GM21717 (cell line): ENCODE results near the gene ROBO4.
A peak's percentile ranks its signal among the peaks of the same experiment; 100 is the strongest.

Experiments
- ATAC-seq: cut with Tn5 transposase; IDR thresholded peaks from one replicate; pipeline ENCODE4 v1.9.1; 2021; ENCODE audit warnings: mild to moderate bottlenecking, moderate library complexity; ENCODE audit not compliant: unreplicated experiment

Gene ROBO4

DNA sequence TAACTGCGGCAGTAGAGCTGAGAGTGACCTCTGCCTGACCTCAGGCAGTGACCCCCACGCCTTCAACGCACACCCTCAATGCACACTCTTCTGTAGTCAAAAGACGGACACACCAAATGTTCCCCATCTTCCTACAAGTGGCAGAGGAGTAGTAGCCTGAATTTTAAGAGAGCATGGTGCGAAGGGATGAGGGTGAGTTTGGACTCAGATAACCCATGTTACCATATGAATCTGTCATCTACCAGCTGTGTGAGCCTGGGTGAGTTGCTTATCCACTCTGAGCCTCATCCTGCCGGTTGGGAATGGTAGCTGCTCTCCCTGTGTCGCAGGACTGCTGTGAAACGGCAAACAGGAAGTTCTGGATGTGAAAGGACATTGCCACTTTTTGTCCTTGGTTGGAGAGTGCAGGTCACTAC is 53.0 kb downstream of the ROBO4 start:
- ATAC-seq = no peak

- ATAC-seq = no peak
Measured at GRCh38 chr11:124843616-124843910, 54.1 kb downstream of the ROBO4 start.

- ATAC-seq = no peak
Measured at GRCh38 chr11:124842305-124842704, 55.4 kb downstream of the ROBO4 start.

DNA sequence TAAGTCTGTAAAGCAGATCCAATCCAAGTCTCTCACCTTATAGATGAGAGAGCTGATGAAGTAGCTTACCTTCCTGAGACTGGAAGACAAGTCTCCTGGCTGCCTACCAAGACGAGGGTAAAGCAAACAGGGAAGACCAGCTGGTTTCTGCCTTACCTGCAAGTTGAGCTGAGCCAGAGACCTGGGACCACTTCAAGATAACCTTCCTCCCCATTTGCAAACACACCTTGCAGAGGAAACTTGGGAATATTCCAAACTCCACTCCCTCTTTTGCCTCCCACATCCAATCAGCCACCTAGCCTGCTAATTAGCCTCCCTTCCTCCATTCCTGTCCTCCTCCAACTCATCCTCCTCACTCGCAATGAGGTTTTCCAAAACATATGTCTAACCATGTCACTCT is 55.8 kb downstream of the ROBO4 start:
- ATAC-seq = no peak

DNA sequence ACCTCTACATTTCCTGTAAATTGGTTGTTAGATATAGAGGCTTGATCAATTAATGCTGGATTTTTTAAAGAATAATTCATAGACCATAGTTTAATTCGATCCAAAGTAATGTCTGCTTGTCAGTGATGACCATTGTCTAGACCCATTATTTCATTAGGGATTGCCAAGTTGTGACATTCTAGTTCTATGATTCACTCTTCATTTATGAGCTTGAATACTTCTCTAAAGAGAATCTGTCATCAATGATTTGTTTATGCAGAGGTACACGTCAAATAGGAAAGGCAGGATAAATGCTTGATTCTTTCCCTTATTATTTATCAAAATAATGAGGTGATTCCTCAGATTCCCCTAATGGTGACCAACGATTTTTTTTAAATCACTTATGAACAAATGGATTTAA is 56.5 kb downstream of the ROBO4 start:
- ATAC-seq = no peak

GRCh38 chr11:124840666-124841065 is 57.0 kb downstream of the ROBO4 start:
- no peak for ATAC-seq

GRCh38 chr11:124839972-124840621 is 57.6 kb downstream of the ROBO4 start:
- ATAC-seq = no peak

DNA sequence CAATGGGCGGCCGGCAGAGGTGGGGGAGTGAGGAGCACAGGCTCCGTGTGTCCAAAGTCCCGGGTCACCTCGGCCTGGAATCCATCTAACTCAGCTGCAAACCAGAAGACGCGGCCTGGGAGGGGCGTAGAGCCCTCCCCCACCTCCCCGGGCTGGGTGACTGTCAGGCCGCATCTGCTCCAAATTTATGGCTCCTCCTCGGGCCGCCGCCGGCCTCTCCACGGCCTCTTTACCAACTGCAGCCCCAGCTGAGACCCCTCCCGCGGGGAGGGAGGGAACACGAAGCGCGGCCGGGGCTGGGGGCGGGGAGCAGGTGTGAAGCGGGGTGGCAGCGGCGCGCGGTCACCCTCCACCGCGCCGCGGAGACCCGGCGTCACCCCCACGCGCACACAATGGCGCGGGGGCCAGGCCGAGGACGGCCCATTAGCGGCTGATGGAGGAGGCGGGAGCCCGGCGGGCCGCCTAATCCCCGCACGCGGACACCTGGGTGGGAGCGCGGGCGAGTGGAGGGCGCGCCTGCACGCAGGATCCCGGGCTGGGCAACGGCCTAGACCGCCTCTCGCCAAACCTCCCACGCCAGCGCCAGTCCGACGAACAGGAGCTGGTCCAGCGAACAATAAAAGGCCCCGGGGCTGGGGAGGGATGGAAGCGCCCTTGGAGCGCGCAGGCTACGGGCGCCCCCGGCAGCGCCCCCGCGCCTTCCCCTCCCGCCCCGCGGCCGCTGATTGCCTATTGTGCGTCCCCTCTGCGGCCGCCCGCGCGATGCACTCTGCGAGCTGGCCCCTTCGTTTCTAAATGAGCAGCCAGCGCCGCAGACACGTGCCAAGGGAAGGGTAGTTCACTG is 58.3 kb downstream of the ROBO4 start:
- ATAC-seq = no peak

GRCh38 chr11:124838805-124839127 is 58.9 kb downstream of the ROBO4 start:
- no peak for ATAC-seq

DNA sequence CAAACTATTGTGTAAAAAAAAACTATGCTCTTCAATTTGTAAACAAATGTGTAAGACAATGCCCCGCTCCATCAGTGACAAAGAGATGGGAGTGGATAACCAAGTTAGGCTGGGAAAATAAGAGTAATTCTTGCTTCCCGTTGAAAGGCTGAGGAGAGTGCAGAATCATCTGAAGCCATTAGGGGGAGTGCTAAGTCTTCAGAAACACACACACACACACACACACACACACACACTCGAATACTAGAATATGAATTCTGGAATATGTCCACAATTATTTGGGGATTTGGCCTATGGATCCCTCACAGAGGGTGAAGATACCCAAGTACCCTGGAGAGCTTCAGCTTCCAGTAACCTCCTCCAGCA is 60.2 kb downstream of the ROBO4 start:
- ATAC-seq = peak; percentile 31

DNA sequence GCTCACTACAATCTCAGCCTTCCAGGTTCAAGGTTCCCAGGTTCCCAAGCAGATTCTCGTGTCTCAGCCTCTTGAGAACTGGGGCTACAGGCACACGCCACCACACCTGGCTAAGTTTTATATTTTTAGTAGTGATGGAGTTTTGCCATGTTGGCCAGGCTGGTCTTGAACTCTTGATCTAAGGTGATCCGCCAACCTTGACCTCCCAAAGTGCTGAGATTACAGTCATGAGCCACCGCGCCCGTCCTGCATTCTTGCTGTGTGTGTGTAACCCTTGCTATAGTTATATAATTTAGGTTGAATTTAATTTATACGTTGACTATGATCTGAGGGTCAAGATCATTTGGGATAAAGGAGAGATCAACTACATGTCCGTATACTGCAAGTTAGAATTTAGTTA is 61.7 kb downstream of the ROBO4 start:
- no peak for ATAC-seq

GRCh38 chr11:124834526-124835180 is 63.0 kb downstream of the ROBO4 start:
- ATAC-seq = no peak
